ENCODE results near the gene TRAPPC10.

TRAPPC10 gene

DNA sequence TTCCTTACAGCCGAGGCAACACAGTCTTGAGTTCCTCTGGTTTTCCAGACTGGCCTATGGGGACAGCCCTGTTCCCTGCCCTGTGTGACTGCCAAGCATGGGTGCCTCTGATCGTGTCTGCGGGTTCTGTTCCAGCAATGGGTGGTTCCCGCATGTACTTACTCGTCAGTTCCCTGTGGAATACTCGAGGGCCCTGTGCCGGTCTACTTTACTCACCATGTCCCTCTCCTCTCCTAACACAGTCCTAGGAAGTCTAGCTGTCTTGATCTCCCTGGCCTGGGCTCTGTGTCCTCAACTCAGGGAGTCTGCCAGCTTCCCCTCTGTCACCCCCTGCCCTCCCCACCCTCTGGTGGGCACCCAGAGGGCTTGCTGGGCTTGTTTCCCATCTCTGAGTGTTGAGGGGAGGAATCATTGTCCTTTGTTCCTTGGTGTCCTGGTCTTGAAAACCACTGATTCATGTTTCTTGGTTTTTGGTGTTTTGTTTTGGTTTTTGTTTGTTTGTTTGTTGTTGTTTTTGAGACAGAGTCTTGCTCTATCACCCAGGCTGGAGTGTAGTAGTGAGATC is 36.0 kb downstream of the TRAPPC10 start:
- peak; percentile 15 for DNase-seq

GRCh38 chr21:44049182-44049581 is 37.1 kb downstream of the TRAPPC10 start:
- DNase-seq: no peak

GRCh38 chr21:44049606-44050005 is 37.5 kb downstream of the TRAPPC10 start:
- DNase-seq: no peak

DNA sequence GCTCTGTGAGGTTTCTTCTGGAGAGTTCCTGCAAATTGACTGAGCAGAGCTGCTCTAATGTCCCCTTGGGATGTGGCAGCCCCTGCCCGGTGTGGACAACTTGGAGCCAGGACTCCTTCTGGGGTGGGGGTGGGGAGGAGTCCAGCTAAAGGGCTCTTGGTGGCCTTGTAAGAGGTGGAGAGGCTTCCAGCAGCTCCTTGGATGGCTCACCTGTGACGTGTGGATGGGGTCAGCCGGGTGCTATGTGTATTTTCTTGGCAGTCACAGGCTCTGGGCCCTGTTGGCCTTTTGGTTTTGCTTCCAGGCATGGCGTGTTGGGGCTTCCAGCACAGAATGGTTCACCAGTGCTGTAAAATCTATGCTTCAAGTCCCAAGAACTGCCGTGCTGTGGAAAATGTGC is 38.2 kb downstream of the TRAPPC10 start:
- DNase-seq: no peak

DNA sequence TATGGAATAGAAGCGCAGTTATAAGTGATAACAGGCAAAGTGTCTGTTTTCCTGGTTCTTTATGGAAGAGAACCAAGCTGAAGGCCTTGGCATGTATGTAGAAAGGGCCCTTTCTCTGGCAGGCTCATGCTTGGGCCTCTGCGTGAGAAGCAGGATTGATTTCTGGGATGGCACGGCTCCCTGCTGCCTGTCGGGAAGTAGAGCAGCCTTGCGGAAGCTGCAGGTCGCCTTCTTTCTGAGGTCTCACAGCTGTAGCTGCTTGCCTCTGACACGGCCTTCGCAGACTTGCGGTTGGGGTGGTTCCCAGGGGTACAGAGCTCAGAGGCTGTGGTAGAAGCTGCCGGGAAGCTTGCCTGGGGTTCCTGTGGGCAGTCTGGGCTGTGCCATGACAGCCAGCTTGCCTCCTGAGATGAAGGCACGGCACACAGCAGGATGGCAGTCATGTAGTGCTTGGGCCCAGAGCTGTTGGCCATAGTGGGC is 39.4 kb downstream of the TRAPPC10 start:
- DNase-seq: peak; percentile 11

DNA sequence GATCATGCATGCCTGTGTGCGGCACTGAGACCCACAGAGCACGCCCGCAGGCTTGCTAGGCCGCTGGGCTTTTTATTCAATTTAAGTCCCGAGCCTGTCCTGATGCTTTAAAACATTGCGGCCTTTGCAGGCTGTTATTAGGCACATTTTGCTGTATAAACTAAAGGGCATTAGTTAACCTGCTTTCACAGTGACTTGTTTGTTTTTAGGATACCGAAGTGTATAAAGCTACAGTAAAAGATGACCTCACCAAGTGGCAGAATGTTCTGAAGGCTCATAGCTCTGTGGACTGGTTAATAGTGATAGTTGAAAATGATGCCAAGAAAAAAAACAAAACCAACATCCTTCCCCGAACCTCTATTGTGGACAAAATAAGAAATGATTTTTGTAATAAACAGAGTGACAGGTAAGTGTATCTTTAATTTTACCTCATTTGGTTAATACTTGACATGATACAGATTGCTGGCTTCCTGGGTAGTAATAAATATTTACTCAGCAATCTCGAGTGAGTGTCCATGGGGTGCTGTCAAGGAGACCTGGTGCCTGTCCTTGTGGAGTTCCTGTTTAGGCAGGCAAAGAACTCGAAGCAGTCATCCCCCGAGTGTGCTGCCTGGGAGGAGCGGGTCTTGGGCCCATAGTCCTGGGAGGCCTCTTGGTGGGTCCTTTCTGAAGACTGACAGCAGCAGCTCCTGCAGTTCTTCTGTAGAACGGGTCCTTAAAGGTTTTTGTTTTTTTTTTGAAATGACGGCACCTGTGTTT is 40.1 kb downstream of the TRAPPC10 start:
- DNase-seq: no peak

GRCh38 chr21:44052830-44053226 is 40.7 kb downstream of the TRAPPC10 start:
- no peak for DNase-seq

GRCh38 chr21:44053567-44053966 is 41.5 kb downstream of the TRAPPC10 start:
- no peak for DNase-seq

- DNase-seq: no peak
Measured at GRCh38 chr21:44054710-44055109, 42.6 kb downstream of the TRAPPC10 start.

DNA sequence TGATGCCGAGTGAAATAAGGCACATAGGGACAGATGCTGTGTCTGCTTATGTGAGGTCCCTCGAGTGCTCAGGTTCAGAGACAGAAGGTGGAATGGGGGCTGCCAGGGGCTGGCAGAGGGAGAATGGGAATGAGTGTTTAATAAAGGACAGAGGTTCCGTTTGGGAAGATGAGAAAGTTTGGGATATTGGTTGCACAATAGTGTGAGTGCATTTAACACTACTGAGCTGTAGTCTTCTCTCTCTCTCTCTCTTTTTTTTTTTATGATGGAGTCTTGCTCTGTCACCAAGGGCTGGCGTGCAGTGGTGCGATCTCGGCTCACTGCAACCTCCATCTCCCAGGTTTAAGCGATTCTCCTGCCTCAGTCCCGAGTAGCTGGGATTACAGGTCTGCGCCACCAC is 44.9 kb downstream of the TRAPPC10 start:
- DNase-seq: peak; percentile 56

DNA sequence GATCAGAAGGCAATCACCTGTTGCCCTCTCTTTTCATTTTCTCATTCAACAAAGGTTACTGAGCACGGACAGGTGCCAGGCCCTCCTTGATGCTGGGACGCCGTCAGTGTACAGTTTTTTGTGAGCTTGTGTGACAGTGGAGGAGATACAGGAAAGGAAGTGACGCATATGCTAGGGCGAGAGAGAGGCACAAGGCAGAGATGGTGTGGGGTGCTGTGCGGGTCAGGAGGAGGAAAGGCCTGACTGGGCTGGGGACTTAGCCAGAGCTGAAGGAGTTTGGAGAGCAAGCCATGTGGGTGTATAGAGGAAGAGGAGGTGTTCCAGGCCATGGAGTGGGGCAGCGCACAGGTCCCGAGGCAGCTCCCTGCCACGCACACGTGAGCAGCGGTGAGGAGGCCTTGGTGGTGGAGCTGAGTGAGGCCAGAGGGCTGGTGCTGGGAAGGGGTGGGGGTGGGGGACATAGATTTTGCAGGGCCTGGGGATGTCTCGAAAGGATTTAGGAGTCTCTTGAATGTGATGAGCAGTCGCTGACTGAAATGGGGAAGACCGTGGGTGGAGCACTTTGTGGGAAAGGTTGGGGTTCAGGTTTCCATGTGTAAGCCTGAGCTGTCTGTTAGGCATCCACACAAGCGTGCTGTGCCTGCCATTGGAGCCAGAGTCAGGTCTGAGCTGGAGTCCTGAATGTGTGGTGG is 46.0 kb downstream of the TRAPPC10 start:
- DNase-seq: no peak

DNA sequence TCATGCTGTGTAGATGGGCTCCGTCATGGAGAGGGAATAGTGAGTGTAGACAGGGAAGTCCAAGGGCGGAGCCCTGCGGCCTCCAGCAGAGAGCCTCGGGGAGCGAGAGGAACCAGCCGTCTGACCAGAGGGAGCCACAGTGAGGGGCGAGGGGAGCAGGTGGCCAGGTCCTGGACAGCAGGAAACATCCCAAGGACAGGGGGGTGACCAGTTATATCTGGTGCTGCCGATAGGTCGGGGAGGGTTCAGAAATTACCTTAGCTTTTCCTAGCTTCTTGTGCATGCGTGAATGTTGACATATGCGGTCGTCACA is 46.5 kb downstream of the TRAPPC10 start:
- no peak for DNase-seq

DNA sequence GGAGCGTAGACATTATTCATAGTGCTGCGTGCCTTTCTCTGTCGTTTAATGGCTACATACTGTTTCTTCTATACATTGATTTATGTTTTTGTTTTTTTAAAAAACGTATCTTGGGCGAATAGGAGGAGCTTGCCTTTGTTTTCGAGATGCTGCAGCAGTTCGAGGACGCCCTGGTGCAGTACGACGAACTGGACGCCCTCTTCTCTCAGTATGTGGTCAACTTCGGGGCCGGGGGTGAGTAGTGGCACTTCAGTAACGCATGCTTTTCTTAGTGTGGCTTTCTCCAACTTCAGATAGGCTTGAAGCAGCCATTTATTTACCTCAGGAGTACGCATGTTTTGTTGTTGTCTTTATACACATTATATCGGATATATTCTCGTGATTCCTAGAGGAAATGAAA is 46.9 kb downstream of the TRAPPC10 start:
- DNase-seq: no peak

- DNase-seq: peak; percentile 63
Measured at GRCh38 chr21:44059710-44060109, 47.6 kb downstream of the TRAPPC10 start.

DNA sequence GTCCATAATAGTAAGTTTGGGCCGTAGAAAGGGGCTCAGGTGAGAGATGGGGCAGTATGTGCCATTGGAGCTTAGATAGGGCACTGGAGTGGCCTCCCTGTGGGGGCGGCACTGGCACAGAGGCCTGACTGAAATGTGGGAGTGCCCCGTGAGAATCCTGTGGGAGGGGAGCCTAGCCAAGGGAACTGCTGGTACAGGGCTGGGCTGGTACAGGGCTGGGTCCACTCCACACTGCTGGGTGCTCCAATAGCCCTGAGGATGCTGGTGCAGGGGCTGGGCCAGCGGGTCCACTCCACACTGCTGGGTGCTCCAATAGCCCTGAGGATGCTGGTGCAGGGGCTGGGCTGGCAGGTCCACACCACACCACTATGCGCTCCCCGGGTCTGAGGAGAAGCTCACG is 50.3 kb downstream of the TRAPPC10 start:
- DNase-seq: no peak

GRCh38 chr21:44063151-44063912 is 51.2 kb downstream of the TRAPPC10 start:
- DNase-seq: no peak

GRCh38 chr21:44064852-44065403 is 52.8 kb downstream of the TRAPPC10 start:
- DNase-seq: no peak

GRCh38 chr21:44065428-44065827 is 53.3 kb downstream of the TRAPPC10 start:
- DNase-seq: no peak

DNA sequence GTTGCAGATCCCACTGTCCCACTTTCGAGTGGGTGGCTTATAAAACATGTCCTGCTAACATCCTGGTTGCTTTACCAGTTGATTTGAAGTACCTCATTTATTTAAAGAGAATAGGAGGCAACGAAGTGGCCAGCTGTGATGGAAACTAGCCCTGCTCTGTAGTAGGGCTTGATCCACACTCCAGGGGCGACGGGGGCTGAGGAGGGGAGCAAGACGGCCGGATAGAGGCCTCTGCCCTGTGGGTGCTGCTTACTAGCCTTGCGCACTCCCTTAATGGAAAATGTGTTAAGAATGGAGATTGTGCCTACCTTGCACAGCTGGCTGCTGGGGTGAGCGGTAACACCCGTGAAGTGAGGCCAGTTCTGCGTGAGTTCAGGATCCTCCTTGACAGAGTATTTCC is 54.0 kb downstream of the TRAPPC10 start:
- no peak for DNase-seq

DNA sequence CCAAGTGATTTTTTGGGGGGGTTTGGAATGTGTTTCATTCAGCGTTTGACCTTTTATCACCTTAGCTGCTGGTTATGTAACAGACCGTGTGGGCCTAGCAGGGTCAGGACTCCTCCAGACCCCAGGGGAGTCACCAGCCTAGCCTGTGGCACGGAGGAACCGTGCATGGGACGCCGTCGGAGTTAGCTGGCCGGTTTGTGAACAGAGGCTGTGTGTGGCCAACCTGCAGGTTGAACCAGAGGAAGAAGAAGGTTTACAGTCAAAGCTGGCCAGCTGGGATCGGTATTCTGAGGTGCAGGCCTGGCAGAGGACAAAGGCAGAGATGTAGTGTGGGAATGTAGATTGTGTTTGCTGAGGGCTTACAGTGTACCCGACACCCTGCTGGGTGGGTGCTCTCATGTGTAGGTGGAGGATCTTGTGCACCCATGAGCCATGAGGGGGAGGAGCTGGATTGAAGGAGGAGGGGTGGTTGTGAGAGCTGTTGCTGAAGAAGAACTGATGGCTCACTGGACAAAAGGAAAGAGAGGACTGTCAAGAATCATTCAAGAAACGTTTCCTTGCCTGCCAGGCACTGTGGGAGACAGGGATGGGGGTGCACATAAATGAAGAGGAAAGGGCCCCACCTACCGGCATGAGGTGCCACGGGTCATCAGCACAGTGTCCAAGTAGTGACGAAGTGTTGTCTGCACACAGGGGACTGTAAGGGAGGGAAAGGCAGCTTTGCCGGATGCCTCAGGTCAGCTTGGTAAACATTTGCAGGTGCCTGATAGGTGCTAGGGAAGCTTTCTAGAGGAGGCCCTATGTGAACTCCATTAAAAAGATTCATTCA is 55.1 kb downstream of the TRAPPC10 start:
- DNase-seq: no peak

DNA sequence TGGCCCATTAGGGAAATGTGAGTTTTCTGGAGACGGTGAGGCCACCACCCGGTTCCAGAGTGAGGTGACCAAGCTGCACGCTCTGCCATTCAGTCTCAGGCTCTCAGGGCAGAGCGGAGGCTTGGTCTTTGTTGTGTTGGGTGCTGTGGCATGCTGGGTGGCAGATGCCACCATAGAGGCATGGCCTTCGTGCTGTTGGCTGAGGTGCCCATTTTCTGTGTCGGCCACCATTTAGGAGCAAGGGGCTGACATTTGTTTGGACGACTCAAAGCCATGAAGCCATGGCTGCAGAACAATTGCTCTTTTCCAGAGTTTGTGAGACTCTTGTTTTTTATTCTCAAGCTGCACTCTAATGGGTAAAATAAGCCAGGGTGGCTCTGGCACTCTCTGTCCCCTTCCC is 58.3 kb downstream of the TRAPPC10 start:
- no peak for DNase-seq

- DNase-seq: no peak
Measured at GRCh38 chr21:44071359-44072104, 59.4 kb downstream of the TRAPPC10 start.

Measured in NCI-H2171 treated with DMSO at 0.1 percent for 48 hours (cell line).